Middle frontal gyrus (tissue), 1 donor: Measurements from ENCODE around the gene POU2AF2.
"Not testable (repeated sequence)": the region's sequence is repeated elsewhere in the genome, so short reads cannot be mapped to it uniquely, and the experiment has no call there.

Source experiments
- DNase-seq: peaks from one replicate; pipeline ENCODE4 v3.0.0-alpha.2; 2015; ENCODE audit warnings: low spot score; ENCODE audit errors: extremely low spot score

Gene POU2AF2

GRCh38 chr11:111302298-111302697, 56.8 kb downstream of the POU2AF2 start:
- no peak for DNase-seq

GRCh38 chr11:111303461-111303860, 57.9 kb downstream of the POU2AF2 start:
- no peak for DNase-seq

- DNase-seq = no peak
Measured at GRCh38 chr11:111305162-111305802, 59.8 kb downstream of the POU2AF2 start.

- DNase-seq = no peak
Measured at GRCh38 chr11:111305876-111306275, 60.4 kb downstream of the POU2AF2 start.

GRCh38 chr11:111306321-111306720, 60.8 kb downstream of the POU2AF2 start:
- no peak for DNase-seq

GRCh38 chr11:111307472-111308108, 62.1 kb downstream of the POU2AF2 start:
- no peak for DNase-seq

- no peak for DNase-seq
Measured at GRCh38 chr11:111308140-111308539, 62.6 kb downstream of the POU2AF2 start.

- no peak for DNase-seq
Measured at GRCh38 chr11:111309215-111309915, 63.8 kb downstream of the POU2AF2 start.

- DNase-seq = no peak
Measured at GRCh38 chr11:111310088-111310487, 64.6 kb downstream of the POU2AF2 start.

GRCh38 chr11:111310723-111311122, 65.2 kb downstream of the POU2AF2 start:
- no peak for DNase-seq

GRCh38 chr11:111312076-111312475, 66.6 kb downstream of the POU2AF2 start:
- DNase-seq = no peak

- no peak for DNase-seq
Measured at GRCh38 chr11:111319296-111319695, 73.8 kb downstream of the POU2AF2 start.

- not testable (repeated sequence) for DNase-seq
Measured at GRCh38 chr11:111320199-111320598, 74.7 kb downstream of the POU2AF2 start.

- no peak for DNase-seq
Measured at GRCh38 chr11:111320728-111321568, 75.4 kb downstream of the POU2AF2 start.

- no peak for DNase-seq
Measured at GRCh38 chr11:111322534-111322933, 77.0 kb downstream of the POU2AF2 start.

- DNase-seq = no peak
Measured at GRCh38 chr11:111324277-111324720, 78.8 kb downstream of the POU2AF2 start.

GRCh38 chr11:111325259-111325658, 79.7 kb downstream of the POU2AF2 start:
- no peak for DNase-seq

GRCh38 chr11:111326824-111327223, 81.3 kb downstream of the POU2AF2 start:
- no peak for DNase-seq

- DNase-seq = no peak
Measured at GRCh38 chr11:111327908-111328624, 82.5 kb downstream of the POU2AF2 start.

GRCh38 chr11:111329306-111330204, 84.0 kb downstream of the POU2AF2 start:
- no peak for DNase-seq
